Neural progenitor cell (in vitro differentiated cells): Measurements from ENCODE around the gene NOL8.

ENCODE experiments used
- EZH2 ChIP-seq: fragments of 200-600 bp; sonication (generic); IDR thresholded peaks from 2 replicates; pipeline ENCODE4 v1.6.1; 2017; ENCODE audit warnings: antibody characterized with exemption, mild to moderate bottlenecking, moderate library complexity
- EZH2phosphoT487 ChIP-seq: fragments of 200-600 bp; sonication (generic); IDR thresholded peaks from 2 replicates; pipeline ENCODE4 v1.6.1; 2017; ENCODE audit warnings: antibody characterized with exemption
- TF ChIP-seq, protein P1 (sequence below): fragments of 200-600 bp; sonication (generic); IDR thresholded peaks from 2 replicates; pipeline ENCODE4 v1.5.1; 2017; ENCODE audit warnings: antibody characterized with exemption, mild to moderate bottlenecking

DNA sequence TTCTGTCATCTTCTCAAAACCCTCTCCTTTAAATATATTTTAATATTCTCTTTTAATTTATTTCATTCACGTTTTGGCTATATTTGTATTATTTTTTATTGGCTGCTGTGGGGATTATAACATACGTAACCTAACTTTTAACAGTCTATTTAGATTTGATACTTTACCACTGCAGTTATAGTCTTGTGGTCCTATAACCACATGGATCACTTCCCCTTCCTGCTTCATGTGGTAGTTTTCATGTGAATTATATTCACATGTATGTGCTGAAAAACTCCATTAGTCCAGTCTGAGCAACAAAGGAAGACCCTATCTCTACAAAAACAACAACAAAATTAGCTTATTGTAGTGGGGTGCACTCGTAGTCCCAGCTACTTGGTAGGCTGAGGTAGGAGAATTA is 34.9 kb upstream of the NOL8 start:
- TF ChIP-seq, protein P1, sequence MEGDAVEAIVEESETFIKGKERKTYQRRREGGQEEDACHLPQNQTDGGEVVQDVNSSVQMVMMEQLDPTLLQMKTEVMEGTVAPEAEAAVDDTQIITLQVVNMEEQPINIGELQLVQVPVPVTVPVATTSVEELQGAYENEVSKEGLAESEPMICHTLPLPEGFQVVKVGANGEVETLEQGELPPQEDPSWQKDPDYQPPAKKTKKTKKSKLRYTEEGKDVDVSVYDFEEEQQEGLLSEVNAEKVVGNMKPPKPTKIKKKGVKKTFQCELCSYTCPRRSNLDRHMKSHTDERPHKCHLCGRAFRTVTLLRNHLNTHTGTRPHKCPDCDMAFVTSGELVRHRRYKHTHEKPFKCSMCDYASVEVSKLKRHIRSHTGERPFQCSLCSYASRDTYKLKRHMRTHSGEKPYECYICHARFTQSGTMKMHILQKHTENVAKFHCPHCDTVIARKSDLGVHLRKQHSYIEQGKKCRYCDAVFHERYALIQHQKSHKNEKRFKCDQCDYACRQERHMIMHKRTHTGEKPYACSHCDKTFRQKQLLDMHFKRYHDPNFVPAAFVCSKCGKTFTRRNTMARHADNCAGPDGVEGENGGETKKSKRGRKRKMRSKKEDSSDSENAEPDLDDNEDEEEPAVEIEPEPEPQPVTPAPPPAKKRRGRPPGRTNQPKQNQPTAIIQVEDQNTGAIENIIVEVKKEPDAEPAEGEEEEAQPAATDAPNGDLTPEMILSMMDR: no peak
- TF ChIP-seq EZH2 (no peak), EZH2phosphoT487 (no peak)
